Smooth muscle cell (in vitro differentiated cells): ENCODE results near the gene HEXB. TPM values are rescaled to one million over a fixed set of nuclear protein-coding genes. Genes with fewer than 3 reads are reported as not detected.

ENCODE experiments used
- DNase-seq: peaks from one replicate; lab custom pipeline; 2025; ENCODE audit not compliant: unreplicated experiment; lab: John Stamatoyannopoulos, UW
- H2AFZ ChIP-seq: fragments of 200-600 bp; sonication (generic); 2 replicates; pipeline ENCODE4 v1.6.0; 2016; ENCODE audit warnings: antibody characterized with exemption, low read depth, mild to moderate bottlenecking
- H3F3A ChIP-seq: fragments of 200-600 bp; sonication (generic); 2 replicates; pipeline ENCODE4 v1.6.0; 2017; ENCODE audit warnings: antibody characterized with exemption, low read depth
- H3K27ac ChIP-seq: fragments of 200-600 bp; sonication (generic); 2 replicates; pipeline ENCODE4 v1.5.1; 2016; ENCODE audit warnings: low read depth, mild to moderate bottlenecking
- H3K27me3 ChIP-seq: fragments of 200-600 bp; sonication (generic); 2 replicates; pipeline ENCODE4 v1.6.1; 2016; ENCODE audit warnings: low read depth, mild to moderate bottlenecking
- H3K36me3 ChIP-seq: fragments of 200-600 bp; sonication (generic); 2 replicates; pipeline ENCODE4 v1.5.1; 2016; ENCODE audit warnings: low read depth
- H3K4me1 ChIP-seq: fragments of 200-600 bp; sonication (generic); 2 replicates; pipeline ENCODE4 v1.5.1; 2016; ENCODE audit warnings: low read depth
- H3K4me2 ChIP-seq: fragments of 200-600 bp; sonication (generic); 2 replicates; pipeline ENCODE4 v1.6.0; 2016; ENCODE audit warnings: mild to moderate bottlenecking
- H3K4me3 ChIP-seq: fragments of 200-600 bp; sonication (generic); 2 replicates; pipeline ENCODE4 v1.5.1; 2016; ENCODE audit warnings: mild to moderate bottlenecking
- H3K79me2 ChIP-seq: fragments of 200-600 bp; sonication (generic); 2 replicates; pipeline ENCODE4 v1.6.0; 2016; ENCODE audit warnings: low read depth, mild to moderate bottlenecking
- H3K9ac ChIP-seq: fragments of 200-600 bp; sonication (generic); 2 replicates; pipeline ENCODE4 v1.6.0; 2016; ENCODE audit warnings: low read depth
- H3K9me3 ChIP-seq: fragments of 200-600 bp; sonication (generic); replicated peaks from 2 replicates; pipeline ENCODE4 v1.5.1; 2016; ENCODE audit warnings: low read depth
- H4K20me1 ChIP-seq: fragments of 200-600 bp; sonication (generic); 2 replicates; pipeline ENCODE4 v1.6.0; 2016; ENCODE audit warnings: low read depth
- CTCF ChIP-seq: fragments of 200-600 bp; sonication (generic); IDR thresholded peaks from 2 replicates; pipeline ENCODE4 v1.5.1; 2017; ENCODE audit warnings: borderline replicate concordance, mild to moderate bottlenecking, antibody characterized with exemption; ENCODE audit not compliant: insufficient read depth, poor library complexity, severe bottlenecking
- WGBS: methylation state at CpG from one replicate; pipeline ENCODE4 v1.1.7; 2016; ENCODE audit warnings: low lambda C conversion rate; 5-methylcytosine and 5-hydroxymethylcytosine counted together
- polyA plus RNA-seq: library from polyadenylated mRNA; unstranded; fragments of >200 nt; fragmentation: Nextera tagmentation; extraction: Ambion mirVana; gene quantifications from 2 replicates; pipeline ENCODE4 v1.2.1, GENCODE V29; 2016
- total RNA-seq: library from RNA; depleted of rRNA; stranded (reverse); fragments of >200 nt; gene quantifications from 2 replicates; pipeline ENCODE4 v1.2.3, GENCODE V29; 2014

Gene HEXB
- total and polyA plus RNA-seq, 2 experiments from 2014 or later: 108 to 111 TPM

GRCh38 chr5:74640450-74640953 is 44.5 kb upstream of the HEXB start, which contains the start of gene ENC1:
Gene ENC1, minus strand, starts transcription at chr5:74640728. Its CDS starts 4,243 bp downstream, at chr5:74636485.
- Histone ChIP-seq H3K4me2 (peak within 1 kb of the TSS; percentile 90), H3F3A (peaks cover 30% of the 10 kb centered on the region), H3K27ac (peak within 1 kb of the TSS; percentile 94), H3K27me3 (no peaks in the 10 kb centered on the region), H3K9me3 (no peaks in the 10 kb centered on the region), H3K4me1 (peaks cover 49% of the 10 kb centered on the region), H3K4me3 (peak within 1 kb of the TSS; percentile 72), H3K79me2 (peaks cover 48% of the 10 kb centered on the region), H4K20me1 (peaks cover 43% of the 10 kb centered on the region), H2AFZ (peak within 1 kb of the TSS; percentile 50), H3K36me3 (no peaks in the 10 kb centered on the region), H3K9ac (peak within 1 kb of the TSS; percentile 76)
- peak; percentile 25 for TF ChIP-seq CTCF
- peak; percentile 68 for DNase-seq
- under 1% methylated on average over 38 of the region's 59 CpGs for WGBS

DNA sequence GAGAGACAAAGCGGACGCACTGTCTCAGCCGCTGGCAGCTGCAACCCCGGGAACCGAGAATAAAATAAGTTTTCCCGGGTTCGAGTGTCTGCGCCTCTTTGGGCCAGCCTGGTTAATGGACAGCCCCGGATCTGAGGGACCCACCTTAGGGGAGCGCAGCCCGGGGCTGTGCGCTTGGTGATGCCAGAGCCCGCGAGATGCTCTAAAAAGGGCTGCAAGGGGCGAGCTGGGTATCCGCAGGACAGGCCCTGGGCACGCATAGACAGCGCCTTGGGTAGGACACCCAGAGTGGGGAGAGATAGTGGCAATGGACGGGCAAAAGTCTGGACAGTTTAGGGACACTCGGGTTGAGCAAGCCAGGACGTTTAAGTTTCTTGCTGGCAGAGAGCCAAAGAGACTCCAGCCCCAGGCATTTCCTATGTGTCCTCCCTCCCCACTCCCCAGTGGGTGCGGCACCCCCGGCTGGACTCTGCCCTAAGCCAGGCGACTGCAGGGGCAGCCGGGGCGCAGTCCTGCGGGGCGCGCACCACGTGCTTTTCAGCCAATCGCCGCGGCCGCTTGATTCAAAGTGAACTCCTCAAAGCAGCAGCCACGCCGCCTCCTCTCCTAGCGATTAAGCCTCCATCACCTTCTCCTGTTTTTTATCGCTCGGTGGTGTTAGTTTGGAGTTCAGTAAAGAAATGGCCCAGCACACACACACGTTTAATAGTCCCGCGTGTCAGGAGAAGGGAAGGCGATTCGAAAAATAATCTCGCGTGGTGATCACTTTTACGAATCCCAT is 43.9 kb upstream of the HEXB start:
- Histone ChIP-seq H4K20me1 (peaks cover 37% of the 10 kb centered on the region), H3K4me2 (peak overlapping the region; percentile 90), H3K79me2 (peaks cover 42% of the 10 kb centered on the region), H3F3A (peaks cover 30% of the 10 kb centered on the region), H2AFZ (peak overlapping the region; percentile 50), H3K4me1 (peaks cover 49% of the 10 kb centered on the region), H3K9ac (peak overlapping the region; percentile 76), H3K4me3 (peak overlapping the region; percentile 72), H3K9me3 (no peaks in the 10 kb centered on the region), H3K27ac (peak overlapping the region; percentile 94), H3K27me3 (no peaks in the 10 kb centered on the region), H3K36me3 (no peaks in the 10 kb centered on the region)
- WGBS: 2% methylated on average over 47 of the region's 47 CpGs
- no peak for TF ChIP-seq CTCF
- peak; percentile 33 for DNase-seq

- TF ChIP-seq CTCF: peak; percentile 53
- Histone ChIP-seq H2AFZ (peak overlapping the region; percentile 50), H4K20me1 (peaks cover 29% of the 10 kb centered on the region), H3K4me3 (peak overlapping the region; percentile 72), H3K27ac (peak overlapping the region; percentile 94), H3K36me3 (no peaks in the 10 kb centered on the region), H3K4me2 (peak overlapping the region; percentile 90), H3K9me3 (no peaks in the 10 kb centered on the region), H3K9ac (peak overlapping the region; percentile 17), H3F3A (peaks cover 28% of the 10 kb centered on the region), H3K27me3 (no peaks in the 10 kb centered on the region), H3K79me2 (peaks cover 34% of the 10 kb centered on the region), H3K4me1 (peaks cover 44% of the 10 kb centered on the region)
- DNase-seq: peak; percentile 9
- 7% methylated on average over 28 of the region's 28 CpGs for WGBS
These were observed 43.1 kb upstream of the HEXB start for GRCh38 chr5:74641735-74642542.
